ENCODE measurements around the gene CHST2.
A peak's percentile ranks its signal among the peaks of the same experiment; 100 is the strongest.

Gene CHST2

GRCh38 chr3:143170074-143170473 lies 50.5 kb downstream of the CHST2 start:
- H3K9ac ChIP-seq (ENCODE audit: low read depth, low read length), result peak overlapping the region; percentile 82
- DNase-seq, result peak; percentile 78
- peak overlapping the region; percentile 23 for H2AFZ ChIP-seq (ENCODE audit: low read depth, low read length)
- peak overlapping the region; percentile 100 for H3K27ac ChIP-seq (ENCODE audit: low read length)
- peak overlapping the region; percentile 61 for H3K4me2 ChIP-seq (ENCODE audit: insufficient read depth, low read length)
- ATAC-seq (ENCODE audit: insufficient read depth, low read depth), result peak; percentile 52
- H3K4me3 ChIP-seq (ENCODE audit: low read depth in 1 of 2, low read length in 2 of 2), result peak overlapping the region in 1 of 2 experiments; percentile 43; a peak in 2 of 4 replicates
- H3K79me2 ChIP-seq (ENCODE audit: insufficient read depth, low read length), result peaks cover 27% of the 10 kb centered on the region
- peaks cover 14% of the 10 kb centered on the region for H3K9me3 ChIP-seq (ENCODE audit: insufficient read depth, low read length, severe bottlenecking)
- peaks cover 96% of the 10 kb centered on the region for H3K4me1 ChIP-seq (ENCODE audit: insufficient read depth, low read length)
- no peaks in the 10 kb centered on the region for H3K27me3 ChIP-seq (ENCODE audit: insufficient read depth, low read length, poor library complexity)
- no peaks in the 10 kb centered on the region for H4K20me1 ChIP-seq (ENCODE audit: insufficient read depth, low read length)
- no peak for TF ChIP-seq EZH2 (IDR thresholded peaks at IDR 0.05; ENCODE audit: borderline replicate concordance, low read depth, low read length, severe bottlenecking)
- no peak for TF ChIP-seq CTCF (IDR thresholded peaks at IDR 0.05; ENCODE audit: borderline replicate concordance, extremely low read depth, low read length, poor library complexity, severe bottlenecking)
- H3K36me3 ChIP-seq (ENCODE audit: insufficient read depth, low read length), result peaks cover 2% of the 10 kb centered on the region; the same call in 1 of the 2 replicates

- peak; percentile 69 for ATAC-seq (ENCODE audit: insufficient read depth, low read depth)
- Histone ChIP-seq H3K27ac (ENCODE audit: low read length) (peak overlapping the region; percentile 100), H2AFZ (ENCODE audit: low read depth, low read length) (peak overlapping the region; percentile 20), H3K27me3 (ENCODE audit: insufficient read depth, low read length, poor library complexity) (no peaks in the 10 kb centered on the region), H3K4me2 (ENCODE audit: insufficient read depth, low read length) (peak overlapping the region; percentile 61), H3K9ac (ENCODE audit: low read depth, low read length) (peak overlapping the region; percentile 82), H3K4me1 (ENCODE audit: insufficient read depth, low read length) (peaks cover 95% of the 10 kb centered on the region), H3K36me3 (ENCODE audit: insufficient read depth, low read length) (peaks cover 3% of the 10 kb centered on the region; the same call in 1 of the 2 replicates), H4K20me1 (ENCODE audit: insufficient read depth, low read length) (no peaks in the 10 kb centered on the region), H3K79me2 (ENCODE audit: insufficient read depth, low read length) (peaks cover 30% of the 10 kb centered on the region), H3K9me3 (ENCODE audit: insufficient read depth, low read length, severe bottlenecking) (peaks cover 14% of the 10 kb centered on the region), H3K4me3 (ENCODE audit: low read depth in 1 of 2, low read length in 2 of 2) (peak overlapping the region in 1 of 2 experiments; percentile 43; a peak in 2 of 4 replicates)
- TF ChIP-seq EZH2 (IDR thresholded peaks at IDR 0.05; ENCODE audit: borderline replicate concordance, low read depth, low read length, severe bottlenecking) (no peak), CTCF (IDR thresholded peaks at IDR 0.05; ENCODE audit: borderline replicate concordance, extremely low read depth, low read length, poor library complexity, severe bottlenecking) (no peak)
- DNase-seq, result peak; percentile 86
Measured at GRCh38 chr3:143170676-143171075, 51.1 kb downstream of the CHST2 start.

GRCh38 chr3:143171141-143171980 lies 51.8 kb downstream of the CHST2 start:
- Histone ChIP-seq H3K36me3 (ENCODE audit: insufficient read depth, low read length) (peaks cover 3% of the 10 kb centered on the region; the same call in 1 of the 2 replicates), H4K20me1 (ENCODE audit: insufficient read depth, low read length) (no peaks in the 10 kb centered on the region), H3K4me2 (ENCODE audit: insufficient read depth, low read length) (peak overlapping the region; percentile 61), H2AFZ (ENCODE audit: low read depth, low read length) (no peak overlapping the region), H3K4me3 (ENCODE audit: low read depth in 1 of 2, low read length in 2 of 2) (peak overlapping the region in 1 of 2 experiments; percentile 43; a peak in 2 of 4 replicates), H3K27me3 (ENCODE audit: insufficient read depth, low read length, poor library complexity) (no peaks in the 10 kb centered on the region), H3K79me2 (ENCODE audit: insufficient read depth, low read length) (peaks cover 26% of the 10 kb centered on the region), H3K4me1 (ENCODE audit: insufficient read depth, low read length) (peaks cover 88% of the 10 kb centered on the region), H3K9me3 (ENCODE audit: insufficient read depth, low read length, severe bottlenecking) (peaks cover 14% of the 10 kb centered on the region), H3K9ac (ENCODE audit: low read depth, low read length) (peak overlapping the region; percentile 82), H3K27ac (ENCODE audit: low read length) (peak overlapping the region; percentile 100)
- DNase-seq, result peak; percentile 76
- ATAC-seq (ENCODE audit: insufficient read depth, low read depth), result peak; percentile 69
- TF ChIP-seq CTCF (IDR thresholded peaks at IDR 0.05; ENCODE audit: borderline replicate concordance, extremely low read depth, low read length, poor library complexity, severe bottlenecking), result peak; percentile 6
- no peak for TF ChIP-seq EZH2 (IDR thresholded peaks at IDR 0.05; ENCODE audit: borderline replicate concordance, low read depth, low read length, severe bottlenecking)

Data from DND-41 (cell line).